HEK293 (cell line): ENCODE data around the gene IFT43.

Source experiments
- HOXA7 ChIP-seq: sonication (generic); formaldehyde crosslinking; IDR thresholded peaks from 2 replicates; pipeline ENCODE4 v1.8.1; 2022; ENCODE audit warnings: missing genetic modification reagents, borderline replicate concordance
- ZNF292 ChIP-seq: fragments of 450-650 bp; formaldehyde crosslinking; IDR thresholded peaks from 2 replicates; pipeline ENCODE4 v1.5.1; 2016; ENCODE audit warnings: low read depth, missing biosample characterization, missing genetic modification characterization, borderline replicate concordance
- ZNF658 ChIP-seq: fragments of 450-650 bp; formaldehyde crosslinking; IDR thresholded peaks from 2 replicates; pipeline ENCODE4; 2016; ENCODE audit warnings: missing biosample characterization, missing genetic modification characterization

- TF ChIP-seq ZNF658 (tag by site-specific recombination) (no peak), ZNF292 (tag by site-specific recombination) (no peak), HOXA7 (no peak)
Measured at GRCh38 chr14:76112889-76113624, 127.5 kb downstream of the IFT43 start.
